ENCODE data around the gene F10. TPM values are rescaled to one million over a fixed set of nuclear protein-coding genes. Genes with fewer than 3 reads are reported as not detected.
"Not testable (repeated sequence)": the region's sequence is repeated elsewhere in the genome, so short reads cannot be mapped to it uniquely, and the experiment has no call there.

F10 gene
- total RNA-seq, result not detected in 2 replicates

- DNase-seq, result peak; percentile 22
These were observed at the start of gene F10 for GRCh38 chr13:113122550-113123225. TSS of gene F10 (plus strand) at chr13:113122799. CDS start at chr13:113122856, 57 bp downstream.

GRCh38 chr13:113073942-113074341, 48.7 kb upstream of the F10 start:
- no peak for DNase-seq

- no peak for DNase-seq
These were observed 48.2 kb upstream of the F10 start for GRCh38 chr13:113074401-113074800.

GRCh38 chr13:113074876-113075275, 47.7 kb upstream of the F10 start:
- no peak for DNase-seq

- DNase-seq, result no peak
These were observed 46.9 kb upstream of the F10 start for GRCh38 chr13:113075711-113076110.

GRCh38 chr13:113076681-113077401, 45.8 kb upstream of the F10 start:
- no peak for DNase-seq

- DNase-seq, result no peak
These were observed 45.0 kb upstream of the F10 start for GRCh38 chr13:113077566-113077952.

GRCh38 chr13:113077953-113078901, 44.4 kb upstream of the F10 start:
- DNase-seq, result no peak

GRCh38 chr13:113078902-113079780, 43.5 kb upstream of the F10 start:
- peak; percentile 13 for DNase-seq

- not testable (repeated sequence) for DNase-seq
These were observed 42.9 kb upstream of the F10 start for GRCh38 chr13:113079781-113080080.

- no peak for DNase-seq
These were observed 42.2 kb upstream of the F10 start for GRCh38 chr13:113080361-113080831.

- no peak for DNase-seq
These were observed 41.6 kb upstream of the F10 start for GRCh38 chr13:113080901-113081521.

- no peak for DNase-seq
These were observed 40.2 kb upstream of the F10 start for GRCh38 chr13:113082198-113083021.

- DNase-seq, result no peak
These were observed 39.6 kb upstream of the F10 start for GRCh38 chr13:113083022-113083373.

GRCh38 chr13:113083402-113084061, 39.1 kb upstream of the F10 start:
- DNase-seq, result no peak

- DNase-seq, result no peak
These were observed 38.3 kb upstream of the F10 start for GRCh38 chr13:113084094-113084942.

GRCh38 chr13:113084943-113085540, 37.6 kb upstream of the F10 start:
- no peak for DNase-seq

GRCh38 chr13:113086031-113086750, 36.4 kb upstream of the F10 start:
- DNase-seq, result peak; percentile 9

Measured in dermis blood vessel endothelial cell (primary cell).